ENCODE results near the gene NRXN2.

The NRXN2 gene

DNA sequence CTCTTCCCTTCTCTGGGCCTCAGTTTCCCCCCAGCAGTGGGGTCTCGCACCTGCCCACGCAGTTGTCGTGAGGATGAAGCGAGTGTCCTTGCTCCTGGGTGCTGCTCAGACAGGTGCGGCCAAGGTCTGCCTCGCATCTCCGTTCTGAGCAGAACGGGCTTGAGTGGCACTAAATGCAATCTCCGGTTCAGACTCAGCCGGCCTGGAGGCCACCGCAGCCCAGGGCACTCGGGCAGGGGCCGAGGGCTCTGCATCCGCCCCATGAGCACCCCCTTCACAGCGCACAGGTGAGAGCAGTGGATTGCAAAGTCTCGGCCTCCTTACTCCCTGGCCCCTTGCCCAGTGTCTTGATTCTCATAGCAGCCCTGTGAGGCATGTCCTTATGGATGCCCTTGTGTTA, 162.1 kb downstream of the NRXN2 start:
- DNase-seq = no peak

GRCh38 chr11:64560139-64560771, 162.7 kb downstream of the NRXN2 start:
- DNase-seq = no peak

- DNase-seq = no peak
Measured at GRCh38 chr11:64559351-64560138, 163.5 kb downstream of the NRXN2 start.

DNA sequence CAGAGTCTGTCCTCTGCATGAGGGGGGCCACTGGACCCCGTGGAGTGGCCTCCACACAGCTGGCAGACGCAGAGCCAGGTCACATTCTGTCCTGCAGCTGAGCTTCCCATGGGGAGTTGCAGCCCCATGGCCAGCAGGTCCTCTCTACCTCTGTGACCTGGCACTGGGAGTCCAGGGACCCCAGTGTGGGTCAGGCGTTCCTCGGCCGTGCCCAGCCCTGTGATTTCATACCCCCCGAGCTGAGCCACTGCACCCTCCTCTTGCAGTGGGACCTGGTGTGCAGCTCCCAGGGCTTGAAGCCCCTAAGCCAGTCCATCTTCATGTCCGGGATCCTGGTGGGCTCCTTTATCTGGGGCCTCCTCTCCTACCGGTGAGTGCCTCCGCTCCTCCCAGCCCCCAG, 164.1 kb downstream of the NRXN2 start:
- DNase-seq = no peak

GRCh38 chr11:64558065-64558745, 164.8 kb downstream of the NRXN2 start:
- DNase-seq = no peak

DNA sequence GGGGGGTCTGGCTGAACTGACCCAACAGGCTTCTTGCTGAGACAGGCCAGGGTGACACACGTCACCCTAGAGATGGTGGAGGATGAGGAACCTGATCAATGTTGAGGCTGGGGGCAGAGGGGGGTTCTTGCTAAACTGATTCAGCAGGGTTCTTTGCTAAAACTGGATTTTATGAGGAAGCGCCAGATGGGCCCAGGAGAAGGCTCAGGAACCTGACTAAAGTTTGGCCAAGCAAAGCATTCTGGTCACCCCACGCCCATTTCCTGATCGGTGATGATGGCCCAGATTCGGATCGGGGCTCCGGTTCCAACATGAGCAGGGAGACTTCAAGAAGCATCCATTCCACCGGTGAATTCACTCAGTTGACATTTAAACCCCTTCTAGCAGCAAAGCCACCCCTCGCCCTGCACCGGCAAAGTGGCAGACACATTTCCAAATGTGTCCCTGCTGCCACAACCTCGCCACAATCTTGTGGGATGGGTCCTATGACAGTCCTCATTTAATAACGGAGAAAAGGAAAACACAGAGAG, 166.2 kb downstream of the NRXN2 start:
- no peak for DNase-seq

All from activated gamma-delta T cell (primary cell).